K562 (cell line): ENCODE data around the gene KDM4C. TPM values are rescaled to one million over a fixed set of nuclear protein-coding genes. Genes with fewer than 3 reads are reported as not detected.

Experiments used
- ATAC-seq: fragments of 200-7000 bp; cut with Tn5 transposase; 3 replicates; pipeline ENCODE4 v1.9.1; 2020; ENCODE audit warnings: moderate library complexity
- BruUV-seq: library from RNA; stranded (reverse); fragments of 400-500 nt; replicated peaks from 2 replicates; lab custom pipeline; 2021; lab: Mats Ljungman, UMichigan
- CTCF ChIA-PET: fragments of 300-600 bp; formaldehyde crosslinking; extraction: SDS; loops from one replicate; lab custom pipeline; 2021; ENCODE audit warnings: low intra/inter-chr PET ratio; lab: Yijun Ruan, JAX
- POLR2A ChIA-PET: fragments of 300-600, 350-650 bp; sonication (Branson Sonifier 250); formaldehyde crosslinking; extraction: SDS; loops from one replicate; lab custom pipeline; 2021; ENCODE audit warnings: antibody characterized with exemption, inconsistent platforms; lab: Yijun Ruan, JAX
- DNase-seq, 4 experiments: peaks; one replicate each; pipeline versions ENCODE4 v3.0.0 to v3.0.0-alpha.2; 2011 to 2018; ENCODE audit warnings: low spot score in 3 of 4, mixed read lengths in 3 of 4; ENCODE audit errors: extremely low read depth in 1 of 4
- FAIRE-seq: peaks from 2 replicates; lab custom pipeline; 2011; peaks lifted over from hg19 to GRCh38; lab: Jason Lieb, UNC
- H2AFZ ChIP-seq: 2 replicates; pipeline ENCODE4 v1.6.0; 2011; ENCODE audit warnings: low read depth, low read length, control low read depth, inconsistent platforms
- H3K27ac ChIP-seq: fragments of 200-600 bp; 3 replicates; pipeline ENCODE4 v1.8.0; 2011; ENCODE audit warnings: low read depth, mild to moderate bottlenecking, control low read depth, inconsistent platforms, low read length, moderate library complexity, mixed read lengths; ENCODE audit errors: extremely low read depth
- H3K27me3 ChIP-seq, 2 experiments: fragments of 300-600 bp in 1 of 2; 2 replicates in 1 of 2; 3 replicates in 1 of 2; pipeline versions ENCODE4 v1.6.0 to v1.8.0; 2011; ENCODE audit warnings: inconsistent platforms in 2 of 2, low read length in 2 of 2, mild to moderate bottlenecking in 1 of 2, mixed read lengths in 1 of 2, moderate library complexity in 1 of 2; ENCODE audit not compliant: control insufficient read depth in 2 of 2, insufficient read depth in 2 of 2
- H3K36me3 ChIP-seq: fragments of 300-600 bp; 3 replicates; pipeline ENCODE4 v1.8.0; 2011; ENCODE audit warnings: mild to moderate bottlenecking, low read length, inconsistent platforms; ENCODE audit not compliant: control insufficient read depth, insufficient read depth
- H3K4me1 ChIP-seq, 2 experiments: fragments of 200-600 bp in 1 of 2; replicated peaks in 1 of 2; 2 replicates in 1 of 2; 3 replicates in 1 of 2; pipeline versions ENCODE4 v1.5.1 to v1.8.0; 2011; ENCODE audit warnings: inconsistent platforms in 2 of 2, low read length in 2 of 2, mild to moderate bottlenecking in 1 of 2, mixed read lengths in 1 of 2, moderate library complexity in 1 of 2; ENCODE audit not compliant: control insufficient read depth in 2 of 2, insufficient read depth in 2 of 2
- H3K4me2 ChIP-seq: 2 replicates; pipeline ENCODE4 v1.6.1; 2011; ENCODE audit warnings: low read length, control low read depth, inconsistent platforms, mixed read lengths; ENCODE audit not compliant: insufficient read depth
- H3K4me3 ChIP-seq: fragments of 200-600 bp; sonication (generic), shearing (Covaris generic); 2 replicates; pipeline ENCODE4 v1.5.1; 2016; ENCODE audit warnings: control low read depth, inconsistent platforms
- H3K79me2 ChIP-seq: fragments of 200-600 bp; 3 replicates; pipeline ENCODE4 v1.8.0; 2011; ENCODE audit warnings: low read length, inconsistent platforms; ENCODE audit not compliant: control insufficient read depth, insufficient read depth
- H3K9ac ChIP-seq, 2 experiments: 2 replicates each; pipeline versions ENCODE4 v1.6.0 to v1.6.1; 2011; ENCODE audit warnings: low read depth in 2 of 2, low read length in 2 of 2, control low read depth in 1 of 2, inconsistent platforms in 1 of 2, mild to moderate bottlenecking in 1 of 2, mixed read lengths in 1 of 2; ENCODE audit not compliant: insufficient read depth in 1 of 2
- H3K9me1 ChIP-seq: one replicate; pipeline ENCODE4 v1.6.0; 2011; ENCODE audit warnings: inconsistent platforms, mild to moderate bottlenecking, low read length, moderate library complexity; ENCODE audit not compliant: control insufficient read depth, insufficient read depth
- H3K9me3 ChIP-seq: replicated peaks from 2 replicates; pipeline ENCODE4 v1.5.1; 2011; ENCODE audit warnings: low read depth, low read length, inconsistent platforms; ENCODE audit not compliant: control insufficient read depth, insufficient read depth
- H4K20me1 ChIP-seq: replicated peaks from 2 replicates; pipeline ENCODE4 v1.6.1; 2011; ENCODE audit warnings: low read length, inconsistent platforms, mixed read lengths; ENCODE audit not compliant: control insufficient read depth, insufficient read depth
- ARHGAP35 ChIP-seq: fragments of 450-650 bp; IDR thresholded peaks from 2 replicates; pipeline ENCODE4 v1.6.1; 2018; ENCODE audit not compliant: partially characterized antibody
- ARID4B ChIP-seq: sonication (generic); formaldehyde crosslinking; IDR thresholded peaks from 2 replicates; pipeline ENCODE4 v1.8.0; 2022; ENCODE audit warnings: mild to moderate bottlenecking, missing genetic modification reagents
- ARNT ChIP-seq, 2 experiments: fragments of 450-650 bp; IDR thresholded peaks; 2 replicates each; pipeline ENCODE4 v1.6.1; 2016; ENCODE audit warnings: mild to moderate bottlenecking in 1 of 2
- BACH1 ChIP-seq: fragments of 200-800 bp; sonication (Bioruptor generic); IDR thresholded peaks from 2 replicates; pipeline ENCODE4 v1.6.1; 2016; ENCODE audit warnings: missing genetic modification characterization, missing compliant biosample characterization
- DIDO1 ChIP-seq: fragments of 450-650 bp; IDR thresholded peaks from 2 replicates; pipeline ENCODE4 v1.6.1; 2016; ENCODE audit warnings: low read depth, missing biosample characterization, missing genetic modification characterization
- GABPB2 ChIP-seq: fragments of 250-450 bp; sonication (Bioruptor Pico); conservative IDR thresholded peaks from 2 replicates; pipeline ENCODE4 v1.5.1; 2021; ENCODE audit warnings: mild to moderate bottlenecking
- HBP1 ChIP-seq: fragments of 450-650 bp; formaldehyde crosslinking; IDR thresholded peaks from 2 replicates; pipeline ENCODE4 v1.4.0; 2022; ENCODE audit warnings: missing genetic modification characterization
- HNRNPK ChIP-seq: fragments of 200-400 bp; formaldehyde crosslinking; IDR thresholded peaks from one replicate; pipeline ENCODE4 v1.6.1; 2018; ENCODE audit warnings: mild to moderate bottlenecking, low read depth, low read length; ENCODE audit not compliant: poor library complexity, severe bottlenecking
- SNIP1 ChIP-seq: fragments of 450-650 bp; IDR thresholded peaks from 2 replicates; pipeline ENCODE4 v1.7.1; 2017; ENCODE audit warnings: low read depth, mild to moderate bottlenecking
- SRF ChIP-seq, 2 experiments: fragments of 250-450, 450-650 bp in 1 of 2; sonication (Bioruptor Pico) in 1 of 2; sonication (generic) in 1 of 2; formaldehyde crosslinking; IDR thresholded peaks; 2 replicates each; pipeline versions ENCODE4 v1.5.0 to v1.5.1; 2020 to 2022; ENCODE audit warnings: mild to moderate bottlenecking in 1 of 2, missing genetic modification reagents in 1 of 2
- TAL1 ChIP-seq: fragments of 450-650 bp; IDR thresholded peaks from 2 replicates; pipeline ENCODE4 v1.6.1; 2016; ENCODE audit warnings: mild to moderate bottlenecking
- ZBTB33 ChIP-seq: sonication (generic); formaldehyde crosslinking; IDR thresholded peaks from 2 replicates; pipeline ENCODE4 v1.8.1; 2023; ENCODE audit warnings: mild to moderate bottlenecking, missing genetic modification reagents
- ZBTB43 ChIP-seq: sonication (generic); formaldehyde crosslinking; IDR thresholded peaks from 2 replicates; pipeline ENCODE4 v1.8.0; 2023; ENCODE audit warnings: mild to moderate bottlenecking, missing genetic modification reagents
- ZNF551 ChIP-seq: fragments of 250-450 bp; sonication (Bioruptor Pico); IDR thresholded peaks from 2 replicates; pipeline ENCODE4 v1.5.0; 2021; ENCODE audit warnings: mild to moderate bottlenecking, moderate library complexity
- ZNF586 ChIP-seq: fragments of 450-650 bp; formaldehyde crosslinking; conservative IDR thresholded peaks from 2 replicates; pipeline ENCODE4 v1.4.0; 2020; ENCODE audit warnings: mild to moderate bottlenecking, moderate library complexity
- WGBS: fragments of 100-300 bp; shearing (Covaris generic); methylation state at CpG from one replicate; pipeline ENCODE4 v1.1.6; 2016; ENCODE audit warnings: low coverage, mixed read lengths; ENCODE audit not compliant: insufficient coverage; ENCODE audit errors: missing lambda C conversion rate; 5-methylcytosine and 5-hydroxymethylcytosine counted together
- in situ Hi-C: fragments of 300-500 bp; cut with MboI; formaldehyde crosslinking; loops from 4 replicates; pipeline ENCODE4 v1.15.0; 2018; ENCODE audit warnings: inconsistent platforms, mixed read lengths
- intact Hi-C: fragments of 100-400 bp; cut with micrococcal nuclease; formaldehyde crosslinking; loops from 2 replicates; pipeline ENCODE4 v1.14.2; 2022
- polyA plus RNA-seq, 8 experiments: library from polyadenylated mRNA; depleted of rRNA in 4 of 8; stranded (reverse) in 5 of 8; unstranded in 3 of 8; fragments of >200 nt; fragmentation: Nextera tagmentation in 2 of 8; fragmentation: Illumina TruSeq in 1 of 8; extraction: Ambion mirVana in 2 of 8; extraction: Trizol in 1 of 8; gene quantifications; 2 replicates each; pipeline versions ENCODE4 v1.2.1 to v1.2.3, GENCODE V29; 2011 to 2014; ENCODE audit warnings: inconsistent platforms in 1 of 8, missing spikeins in 1 of 8
- total RNA-seq, 7 experiments: library from RNA; depleted of rRNA in 6 of 7; stranded (reverse); fragments of >200 nt in 6 of 7; fragmentation: Illumina TruSeq in 2 of 7; extraction: Trizol in 2 of 7; gene quantifications; 2 replicates each; pipeline versions ENCODE4 v1.2.1 to v1.2.3, GENCODE V29; 2011 to 2021; ENCODE audit warnings: low replicate concordance in 1 of 7

The KDM4C gene
- total and polyA plus RNA-seq, 9 of the 15 experiments (the other 6 are each of a cell fraction or from before 2014, with no cell fraction given): 5.4 to 17.0 (median 12.6) TPM

GRCh38 chr9:6733831-6734230 is 23.9 kb upstream of the KDM4C start:
- Histone ChIP-seq H3K9me3 (no peaks in the 10 kb centered on the region), H3K27me3 (no peaks in the 10 kb centered on the region), H3K9ac (no peak overlapping the region), H3K4me2 (no peak overlapping the region), H3K4me3 (no peak overlapping the region), H3K27ac (no peak overlapping the region), H3K79me2 (no peaks in the 10 kb centered on the region), H3K4me1 (no peaks in the 10 kb centered on the region; a peak in 1 of 5 replicates), H2AFZ (no peak overlapping the region), H3K36me3 (no peaks in the 10 kb centered on the region), H3K9me1 (no peaks in the 10 kb centered on the region), H4K20me1 (no peaks in the 10 kb centered on the region)
- ChIA-PET POLR2A (no interaction called here), CTCF (no interaction called here)
- DNase-seq: no peak
- ATAC-seq: no peak
- WGBS: 31% methylated on average over 6 of the region's 6 CpGs
- in situ Hi-C loops (no loop called here), intact Hi-C loops (no loop called here)
- no peak for FAIRE-seq
- no TSS peak for BruUV-seq
- TF ChIP-seq ZBTB33 (CRISPR knock-in tag) (no peak), ZNF586 (CRISPR knock-in tag) (no peak), GABPB2 (no peak), ARID4B (no peak), TAL1 (no peak), ARNT (IDR thresholded peaks at IDR 0.05) (no peak), ARHGAP35 (no peak), DIDO1 (tag) (no peak), ZNF551 (no peak), HNRNPK (no peak), SNIP1 (no peak), BACH1 (tag) (no peak), SRF (CRISPR knock-in tag; IDR thresholded peaks at IDR 0.05) (no peak), HBP1 (CRISPR knock-in tag) (no peak), ZBTB43 (CRISPR knock-in tag) (no peak)
